ENCODE results near the gene TPRA1.

The TPRA1 gene

DNA sequence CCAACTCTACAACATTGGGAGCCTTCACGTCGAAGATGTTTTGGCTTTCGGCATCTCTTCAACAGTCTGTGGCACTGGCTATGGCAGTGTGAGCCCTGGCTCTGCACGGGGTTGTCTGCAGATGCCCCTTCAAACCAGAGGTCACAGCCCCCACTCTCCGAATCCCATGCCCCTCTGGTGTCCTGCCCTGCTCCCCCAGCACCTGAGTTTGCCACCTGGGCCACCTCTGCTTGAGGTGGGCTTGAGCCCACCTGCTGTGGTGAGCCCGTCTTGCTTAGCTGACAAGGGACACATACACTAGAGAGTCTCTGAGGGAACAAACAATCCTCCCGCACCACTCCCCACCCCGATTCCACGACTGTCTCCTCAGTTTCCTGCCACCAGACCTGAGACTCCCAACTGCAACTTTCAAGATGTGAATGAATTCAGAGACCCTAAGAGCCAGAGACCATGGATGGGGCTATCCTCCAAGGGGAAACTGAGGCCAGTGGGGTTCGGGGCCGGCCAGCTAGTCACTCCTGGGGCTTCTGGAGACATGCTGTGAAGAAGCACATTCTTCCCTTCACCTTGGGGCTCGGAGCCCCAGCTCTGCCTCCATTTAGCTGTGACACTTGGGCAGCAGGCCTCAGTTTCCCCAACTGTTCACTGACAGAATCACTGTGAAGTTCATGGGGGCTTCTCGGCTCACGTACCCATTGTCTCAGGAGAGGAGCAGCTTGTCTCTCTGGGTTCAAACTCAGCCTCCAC is 44.6 kb downstream of the TPRA1 start:
- no peak for DNase-seq
- intact Hi-C loops (cut with DNase I), result loop anchor here (10.0 kb wide), 3 partner anchors 571 to 871 kb away; no protein-coding TSS in a partner anchor

DNA sequence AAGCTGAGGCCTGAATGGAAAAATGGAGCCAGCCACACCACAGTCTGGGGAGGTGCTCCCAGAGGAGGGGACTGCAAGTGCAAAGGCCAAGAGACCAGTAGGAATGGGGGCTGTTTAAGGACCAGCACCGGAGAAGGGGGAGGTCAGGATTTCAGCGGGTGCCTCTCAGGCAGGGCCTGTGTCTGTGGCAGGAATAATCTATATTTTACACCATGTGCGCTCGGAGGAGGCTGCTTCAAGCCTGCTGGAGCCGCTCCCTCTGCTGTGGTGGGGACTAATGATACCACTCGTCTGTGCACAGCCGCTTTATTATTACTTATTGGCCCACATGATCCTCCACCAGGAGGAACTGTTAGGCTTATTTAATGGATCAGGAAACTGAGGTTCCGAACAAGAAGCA is 45.3 kb downstream of the TPRA1 start:
- intact Hi-C loops (cut with DNase I), result loop anchor here (10.0 kb wide), 3 partner anchors 570 to 870 kb away; no protein-coding TSS in a partner anchor

DNA sequence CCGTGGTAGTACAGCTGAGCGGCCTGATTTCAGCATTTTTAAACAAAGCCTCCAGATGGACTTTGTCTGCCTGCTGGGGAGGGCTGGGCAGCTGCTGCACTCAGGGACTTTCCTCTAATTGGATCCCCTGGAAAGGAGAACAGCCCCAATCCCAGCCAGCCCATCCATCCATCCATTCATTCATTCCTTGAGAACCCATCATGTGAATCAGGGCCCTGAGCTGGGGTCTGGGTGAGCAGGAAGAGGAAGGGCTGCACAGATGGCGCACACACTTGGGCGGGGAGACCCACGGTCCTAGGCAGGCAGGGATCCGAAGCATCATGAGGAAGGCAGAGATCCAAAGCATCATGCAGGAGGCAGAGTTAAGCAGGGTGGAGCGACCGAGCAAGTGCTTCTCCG is 45.7 kb downstream of the TPRA1 start:
- intact Hi-C loops (cut with DNase I), result loop anchor here (10.0 kb wide), 3 partner anchors 570 to 870 kb away; no protein-coding TSS in a partner anchor
- no peak for DNase-seq

More for the DNA sequence above, 45.3 kb downstream of the TPRA1 start:
- no peak for DNase-seq

DNA sequence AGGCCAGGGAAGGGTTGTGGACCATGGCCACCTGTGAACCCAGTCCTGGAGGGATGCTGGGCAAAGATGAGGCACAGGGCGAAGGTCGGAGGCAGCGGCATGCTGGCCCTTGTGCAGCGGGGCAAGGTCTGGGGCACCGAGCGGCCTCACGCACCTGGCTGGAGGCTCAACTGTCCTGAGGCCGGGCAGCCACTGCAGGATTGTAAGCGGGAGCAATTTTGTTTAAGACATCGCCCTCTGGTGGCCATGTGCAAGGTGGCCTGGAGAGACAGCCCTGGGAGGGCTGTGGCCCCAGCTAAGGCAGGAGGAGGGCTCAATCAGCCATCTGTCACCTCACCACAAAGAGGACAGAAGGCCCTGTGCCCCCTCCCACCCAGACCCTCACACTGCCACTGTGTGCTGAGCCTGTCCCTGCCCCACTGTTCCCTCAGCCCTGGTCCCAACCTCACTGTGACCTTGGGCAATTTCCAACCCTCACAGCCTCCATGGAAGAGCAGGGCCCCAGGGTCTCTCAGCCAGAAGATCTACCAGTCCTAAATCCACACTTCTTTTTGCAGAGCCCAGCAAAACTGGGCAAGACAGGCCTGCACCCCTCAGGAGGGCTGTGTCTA is 46.2 kb downstream of the TPRA1 start:
- intact Hi-C loops (cut with DNase I), result loop anchor here (10.0 kb wide), 3 partner anchors 569 to 869 kb away; no protein-coding TSS in a partner anchor
- peak; percentile 50 to 89 (median 76) for DNase-seq

DNA sequence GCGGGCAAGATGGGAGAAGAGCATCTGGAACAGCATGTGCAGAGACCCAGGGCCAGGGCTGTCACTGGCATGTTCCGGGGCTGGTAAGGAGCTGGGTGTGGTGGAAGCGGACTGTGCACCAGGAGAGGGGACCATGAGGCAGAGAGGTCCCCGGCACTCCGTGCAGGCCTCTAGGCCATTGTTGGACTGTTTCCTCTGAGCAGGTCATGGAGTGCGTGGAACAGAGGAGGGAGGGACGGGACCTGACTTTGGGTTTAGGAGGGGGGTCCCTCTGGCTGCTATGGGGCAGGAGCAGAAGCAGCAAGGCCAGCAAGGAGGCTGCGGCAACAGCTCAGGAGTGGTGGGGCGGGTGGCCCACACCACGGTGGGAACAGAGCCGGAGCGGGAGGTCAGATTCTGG is 47.1 kb downstream of the TPRA1 start:
- intact Hi-C loops (cut with DNase I), result loop anchor here (10.0 kb wide), 3 partner anchors 569 to 869 kb away; no protein-coding TSS in a partner anchor
- no peak for DNase-seq

DNA sequence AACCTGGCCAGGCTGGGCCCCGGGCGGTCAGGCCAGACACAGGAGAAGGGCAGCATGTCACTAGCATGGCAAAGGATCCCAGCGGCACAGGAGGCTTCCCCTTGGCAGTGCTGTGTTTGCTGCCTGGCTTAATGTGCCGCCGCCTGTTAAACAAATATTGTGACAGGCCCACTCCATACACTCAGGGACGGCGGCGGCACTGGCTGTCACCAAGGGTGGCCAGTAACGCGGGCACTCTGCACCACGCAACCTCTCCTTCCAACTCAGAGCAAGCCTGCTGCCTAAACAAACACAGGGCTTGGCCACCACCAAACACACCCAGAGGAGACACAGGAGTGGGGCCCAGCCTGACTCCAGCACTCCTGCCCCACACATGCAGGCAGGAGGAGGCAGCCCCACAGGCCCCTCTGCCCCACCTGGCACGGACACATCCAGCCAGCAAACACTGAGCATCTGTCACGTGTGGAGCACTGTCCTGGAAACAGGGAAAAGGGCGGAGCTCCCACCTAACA is 48.0 kb downstream of the TPRA1 start:
- peak in 1 of 42 donors; percentile 21 for DNase-seq
- intact Hi-C loops (cut with DNase I), result loop anchor here (10.0 kb wide), 3 partner anchors 568 to 868 kb away; no protein-coding TSS in a partner anchor

DNA sequence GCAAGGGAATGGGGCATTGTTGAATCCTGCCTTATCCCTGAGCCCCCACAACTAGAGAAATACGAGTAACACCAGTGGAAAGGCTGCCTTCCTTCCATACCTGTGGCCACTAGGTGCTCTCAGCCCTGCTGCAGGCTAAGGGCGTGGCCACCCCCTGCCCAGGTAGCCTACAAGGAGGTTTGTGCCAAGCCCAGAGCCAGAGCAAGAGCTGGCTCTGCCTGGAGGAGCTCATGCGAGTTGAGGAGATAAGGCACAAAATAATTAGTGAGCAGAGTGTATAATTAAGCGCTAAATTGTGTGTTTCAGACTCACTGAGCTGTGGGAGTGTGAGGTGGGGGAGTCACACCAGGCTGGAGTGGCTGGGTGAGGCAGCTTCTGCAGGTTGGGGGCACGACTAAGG is 49.2 kb downstream of the TPRA1 start:
- intact Hi-C loops (cut with DNase I), result loop anchor here (10.0 kb wide), 3 partner anchors 567 to 867 kb away; no protein-coding TSS in a partner anchor
- peak in 2 of 42 donors; percentile 14 for DNase-seq

DNA sequence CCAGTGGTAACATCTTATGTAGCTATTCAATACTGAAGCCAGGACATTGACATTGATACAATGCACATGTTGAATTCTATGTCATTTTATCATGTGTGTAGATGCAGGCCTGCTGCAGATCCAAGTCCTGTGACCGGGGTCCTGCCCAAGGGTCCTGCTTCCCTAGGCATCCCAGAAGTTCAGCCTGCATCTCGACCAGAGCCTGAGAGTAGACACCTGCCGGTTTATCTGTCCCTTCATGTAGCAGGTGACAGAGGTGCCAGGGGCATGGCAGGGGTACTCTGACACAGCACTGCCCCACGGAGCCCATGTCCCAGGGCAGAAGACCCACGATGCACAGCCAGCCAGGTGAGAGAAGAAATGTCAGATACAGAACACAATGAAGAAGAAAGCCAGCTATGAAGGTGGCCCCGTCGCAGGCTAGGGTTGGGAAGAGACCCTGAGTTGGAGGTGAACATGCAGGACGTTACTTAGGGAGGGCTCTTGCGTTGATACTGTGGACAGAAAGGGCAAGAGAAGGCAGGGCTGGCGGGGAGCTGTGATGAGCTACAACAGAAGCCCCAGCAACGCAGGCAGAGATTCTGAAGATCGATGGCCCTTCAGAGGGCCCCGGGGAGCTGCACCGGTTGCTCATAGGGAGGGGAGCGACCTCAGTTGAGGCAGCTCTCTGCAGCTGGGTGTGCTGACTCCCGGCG is 51.0 kb downstream of the TPRA1 start:
- intact Hi-C loops (cut with DNase I), result loop anchor here (10.0 kb wide), 3 partner anchors 565 to 865 kb away; no protein-coding TSS in a partner anchor
- DNase-seq, result peak in 2 of 42 donors; percentile 14 to 24

DNA sequence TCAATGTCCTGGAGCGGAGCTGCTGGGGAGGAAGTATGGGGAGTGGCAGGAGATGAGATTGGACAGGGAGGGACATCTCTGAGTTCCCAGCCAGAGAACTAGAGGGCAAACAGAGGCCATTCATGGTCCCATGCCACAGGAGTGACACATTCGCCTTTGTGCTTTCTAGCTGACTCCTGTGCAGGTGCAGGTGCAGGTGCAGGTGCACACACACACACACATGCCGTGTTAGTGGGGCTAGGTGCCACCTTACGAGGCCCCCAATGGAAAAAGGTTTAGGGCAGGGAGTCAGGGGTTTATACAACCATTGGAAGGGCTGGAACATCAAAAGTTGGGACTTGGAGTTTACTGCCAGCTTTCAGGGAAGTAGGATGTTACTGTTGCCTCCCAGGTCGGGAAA is 52.0 kb downstream of the TPRA1 start:
- intact Hi-C loops (cut with DNase I), result no loop called here
- peak in 3 of 42 donors; percentile 2 to 23 (median 4) for DNase-seq

DNA sequence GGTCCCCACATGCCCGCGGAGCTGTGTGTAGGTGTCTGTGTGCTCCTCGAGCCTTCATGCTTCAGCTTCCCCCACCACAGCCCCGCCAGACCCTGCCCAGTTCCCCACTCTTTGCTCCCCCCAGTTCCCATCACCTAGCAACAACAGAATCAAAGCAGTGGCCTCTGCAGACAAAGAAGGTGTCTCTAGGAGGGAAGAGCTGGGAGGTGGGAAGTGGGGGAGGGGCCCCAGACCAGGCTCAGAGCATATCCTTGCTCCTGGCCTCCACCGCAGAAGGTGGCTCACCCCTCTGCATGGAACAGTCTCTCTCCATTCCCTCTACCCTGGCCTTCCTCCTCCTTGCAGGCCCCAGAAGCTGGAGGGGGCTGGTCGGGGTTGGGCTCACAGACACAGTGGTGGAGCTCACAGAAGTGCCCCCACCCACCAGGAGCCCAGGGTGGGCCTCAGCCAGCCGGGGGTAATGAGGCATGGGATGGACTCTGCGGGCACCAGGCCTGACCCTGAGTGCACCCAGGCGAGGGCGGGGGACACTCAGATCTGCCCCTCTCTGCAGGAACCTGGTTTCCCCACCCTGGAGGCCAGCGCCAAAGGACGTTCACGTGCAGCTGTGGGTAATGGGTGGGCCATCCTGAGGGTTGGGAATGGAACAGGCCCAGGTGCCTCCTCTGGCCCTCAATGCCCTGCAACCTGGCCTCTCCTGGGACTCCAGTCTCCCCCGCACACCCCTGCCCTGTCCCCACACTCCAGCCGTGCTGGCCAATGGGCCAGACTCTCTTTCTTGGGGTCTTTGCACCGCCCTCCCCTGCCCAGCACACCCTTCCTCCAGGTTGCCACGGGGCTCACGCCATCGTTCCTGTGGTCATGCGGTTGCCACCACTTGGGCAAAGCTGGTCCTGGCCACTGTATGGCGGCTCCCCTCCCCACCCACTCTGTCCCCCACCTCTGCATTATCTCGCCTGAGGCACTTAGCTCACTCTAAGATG is 53.4 kb downstream of the TPRA1 start:
- peak in 3 of 42 donors; percentile 1 to 24 (median 22) for DNase-seq

DNA sequence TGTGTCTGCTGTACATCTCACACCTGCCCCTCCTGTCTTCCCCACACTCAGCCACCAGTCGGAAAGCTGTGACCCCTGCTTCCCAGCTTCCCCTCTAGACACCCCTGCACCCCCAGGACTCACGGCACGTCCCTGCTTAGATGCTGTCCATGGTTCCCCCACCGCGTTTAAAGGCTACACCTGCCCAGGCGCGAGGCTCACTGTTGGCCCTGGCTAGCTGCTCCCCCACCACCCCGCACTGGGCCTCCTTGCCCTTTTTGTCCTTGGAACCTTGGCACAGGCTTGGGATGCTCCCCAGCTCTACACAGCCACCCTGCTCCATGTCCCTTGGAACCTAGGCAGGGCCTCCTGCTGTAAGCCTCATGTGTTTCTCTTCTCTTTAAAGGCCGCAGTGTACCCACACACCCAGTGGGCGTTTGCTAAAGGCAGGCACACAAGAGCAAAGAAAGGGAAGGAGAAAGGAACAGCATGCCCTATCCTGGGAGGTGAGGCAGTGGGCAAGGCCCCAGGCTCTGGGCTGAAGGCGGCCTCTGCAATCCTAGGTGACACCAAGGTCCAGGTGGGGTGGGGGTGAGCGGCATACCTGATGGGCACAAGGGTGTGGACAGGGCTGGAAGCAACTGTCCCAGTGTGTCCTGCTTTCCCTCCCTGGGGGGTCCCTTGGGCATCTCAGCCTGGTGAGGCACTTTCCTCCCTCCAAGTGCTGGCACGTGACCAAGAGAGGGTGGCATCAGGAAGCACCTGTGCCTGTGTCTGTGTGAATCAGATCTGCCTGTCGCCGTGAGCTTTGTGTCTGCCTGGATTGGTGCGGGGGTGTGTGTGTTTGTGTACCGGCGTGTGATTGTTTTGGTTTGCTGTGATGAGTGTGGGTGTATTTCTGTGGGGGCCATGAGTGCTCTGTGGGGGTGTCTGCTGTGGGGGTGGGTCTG is 54.4 kb downstream of the TPRA1 start:
- peak; percentile 29 to 88 (median 67) for DNase-seq
- intact Hi-C loops (cut with DNase I), result no loop called here

More for the DNA sequence above, 53.4 kb downstream of the TPRA1 start:
- intact Hi-C loops (cut with DNase I), result no loop called here

DNA sequence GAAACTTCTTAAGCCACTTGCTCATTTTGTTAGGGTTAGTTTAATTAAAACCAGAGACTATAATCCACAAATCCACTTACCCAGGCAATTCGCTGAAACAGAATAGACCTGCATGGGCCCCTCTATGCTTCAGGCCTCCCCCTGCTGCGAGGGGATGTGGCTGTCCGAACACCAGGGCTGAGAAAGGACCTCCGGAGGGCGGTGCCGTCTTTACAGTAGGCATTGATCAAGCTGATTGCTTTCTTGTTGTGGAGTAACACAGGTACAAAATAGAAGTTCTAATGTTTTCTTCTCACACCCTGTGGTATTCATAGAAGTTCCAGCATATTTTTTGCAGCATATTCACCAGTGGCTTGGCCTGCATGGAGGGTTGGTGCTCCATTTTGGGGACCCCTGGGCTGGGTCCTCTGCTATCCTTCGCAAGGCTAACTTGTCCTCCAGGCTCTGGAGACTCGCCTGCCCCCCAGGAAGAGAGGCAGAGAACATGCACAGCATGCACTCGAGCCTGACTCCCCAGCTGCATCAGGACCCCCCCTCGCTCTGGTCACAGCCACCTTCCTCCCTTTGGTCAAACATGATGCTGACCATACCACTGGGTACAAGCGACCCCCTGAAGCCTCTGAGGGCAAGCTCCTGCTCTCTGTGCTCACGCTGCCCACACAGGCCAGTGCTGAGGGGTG is 55.3 kb downstream of the TPRA1 start:
- peak in 2 of 42 donors; percentile 14 to 21 for DNase-seq
- intact Hi-C loops (cut with DNase I), result no loop called here

DNA sequence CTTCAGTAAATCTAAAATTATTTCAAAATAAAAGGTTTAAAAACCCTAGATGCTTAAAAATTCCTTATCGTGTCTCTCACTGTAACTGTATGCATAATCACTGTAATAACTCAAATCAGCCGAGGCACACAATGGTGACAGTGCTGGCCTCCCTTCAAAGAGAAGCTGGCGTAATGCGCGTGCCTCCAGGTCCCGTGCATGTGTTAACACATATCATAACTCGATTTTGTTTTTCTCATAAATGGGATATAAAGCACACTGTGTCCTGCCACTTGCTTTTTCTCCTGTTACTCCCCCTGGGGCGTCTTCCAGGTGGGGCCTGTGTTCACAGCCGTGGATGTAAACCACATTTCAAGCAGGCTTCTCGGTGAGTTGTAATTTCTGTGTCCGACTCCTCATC is 56.0 kb downstream of the TPRA1 start:
- intact Hi-C loops (cut with DNase I), result no loop called here
- peak in 3 of 42 donors; percentile 10 to 27 (median 17) for DNase-seq

DNA sequence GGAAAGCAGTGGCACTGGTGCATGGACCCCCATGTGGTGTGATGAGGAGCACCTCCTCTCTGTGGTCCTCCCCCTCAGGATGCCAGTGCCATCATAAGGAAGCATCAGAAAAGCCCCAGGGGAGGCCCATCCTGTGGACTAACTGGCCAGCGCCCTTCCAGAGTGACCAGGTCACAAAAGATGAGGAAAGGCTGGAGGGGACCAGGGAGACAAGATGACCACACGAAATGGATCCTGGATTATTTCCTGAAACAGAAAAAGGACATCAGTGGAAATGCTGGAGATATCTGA is 56.4 kb downstream of the TPRA1 start:
- peak in 2 of 42 donors; percentile 5 to 28 for DNase-seq
- intact Hi-C loops (cut with DNase I), result no loop called here

DNA sequence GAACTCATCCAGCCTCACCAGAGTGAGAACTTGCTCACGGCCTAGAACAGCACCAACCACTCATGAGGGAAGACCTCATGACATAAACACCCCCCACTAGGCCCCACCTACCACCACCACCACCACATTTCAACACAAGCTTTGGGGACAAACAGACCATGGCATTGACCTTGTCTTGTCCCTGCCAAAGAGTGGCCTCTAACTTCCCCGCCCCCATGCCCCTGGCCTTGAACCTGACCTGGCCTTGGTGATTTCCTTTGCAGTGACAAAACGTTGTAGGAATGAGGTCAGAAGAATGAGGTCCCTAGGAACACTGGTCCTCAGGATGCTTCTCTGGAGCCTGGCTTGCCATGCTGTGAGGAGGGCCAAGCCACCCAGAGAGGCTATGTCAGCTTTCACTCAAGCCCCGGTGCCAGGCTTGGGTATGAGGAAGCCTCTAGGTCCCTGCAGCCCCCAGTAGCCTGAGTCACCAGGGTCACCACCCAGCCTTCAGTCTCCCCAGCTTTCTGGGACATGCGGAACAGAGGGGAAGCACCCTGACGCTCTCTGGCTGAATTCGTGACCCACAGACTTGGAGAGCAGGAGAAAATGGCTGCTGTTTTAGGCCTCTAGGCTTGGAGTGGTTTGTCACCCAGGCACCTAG is 57.9 kb downstream of the TPRA1 start:
- peak in 4 of 42 donors; percentile 11 to 40 (median 25) for DNase-seq
- intact Hi-C loops (cut with DNase I), result no loop called here

DNA sequence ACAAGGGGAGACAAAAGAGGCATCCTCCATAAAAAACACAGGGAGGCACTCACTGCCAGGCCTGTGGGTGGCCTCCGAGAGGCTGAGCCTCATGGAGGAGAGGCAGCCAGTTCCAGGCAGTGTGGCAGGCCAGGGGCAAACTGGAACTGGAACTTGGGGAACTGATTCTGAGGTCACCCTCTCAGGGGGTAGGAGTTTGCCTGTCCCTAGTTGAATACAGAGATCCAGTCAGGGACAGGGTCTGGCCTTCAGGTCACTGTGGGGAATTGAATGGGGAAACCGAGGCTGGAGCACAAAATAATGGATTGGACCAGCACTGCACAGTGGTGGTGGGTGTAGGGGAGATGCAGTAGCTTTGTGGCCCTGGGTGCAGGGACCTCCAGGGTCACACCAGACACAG is 58.7 kb downstream of the TPRA1 start:
- DNase-seq, result peak in 4 of 42 donors; percentile 2 to 28 (median 16)
- intact Hi-C loops (cut with DNase I), result no loop called here
